Measurements from ENCODE around the gene SPSB2.

The SPSB2 gene

DNA sequence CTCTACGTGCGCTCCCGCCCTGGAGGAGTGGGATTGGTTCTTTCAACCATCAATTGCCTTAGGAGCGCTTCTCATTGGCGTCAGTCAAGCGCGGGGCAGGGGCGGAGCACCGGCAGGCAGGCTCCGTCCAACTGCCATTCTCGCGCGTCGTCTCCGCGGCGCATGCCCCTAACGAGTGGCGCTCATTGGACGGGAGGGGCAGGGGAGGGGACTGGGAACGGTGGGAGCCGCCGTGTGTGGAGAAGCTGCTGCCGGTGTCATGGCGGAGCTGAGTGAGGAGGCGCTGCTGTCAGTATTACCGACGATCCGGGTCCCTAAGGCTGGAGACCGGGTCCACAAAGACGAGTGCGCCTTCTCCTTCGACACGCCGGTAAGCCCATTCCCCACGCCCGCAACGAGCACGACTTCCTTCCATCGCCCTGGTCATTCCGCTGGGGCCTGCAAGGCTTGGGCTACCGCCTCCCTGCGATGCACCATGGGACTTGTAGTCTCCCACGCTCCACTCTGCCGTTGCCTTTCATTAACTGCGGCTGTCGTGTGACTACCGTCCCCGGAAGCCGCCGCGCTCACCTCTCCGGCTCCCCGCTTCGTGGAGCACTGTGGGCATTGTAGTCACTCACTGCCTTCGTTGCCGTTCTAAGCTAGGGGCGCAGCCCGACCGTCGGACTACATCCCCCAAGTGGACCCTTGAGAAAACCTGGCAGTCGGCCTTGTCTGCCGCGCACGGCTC lies 21.0 kb downstream of the SPSB2 start, which contains the start of gene USP5:
Gene USP5 (plus strand): TSS at position 230 of the 730 bp plus-strand sequence. CDS start 30 bp downstream, at position 260.
- DNase-seq (ENCODE audit: low spot score) = peak; percentile 99

DNA sequence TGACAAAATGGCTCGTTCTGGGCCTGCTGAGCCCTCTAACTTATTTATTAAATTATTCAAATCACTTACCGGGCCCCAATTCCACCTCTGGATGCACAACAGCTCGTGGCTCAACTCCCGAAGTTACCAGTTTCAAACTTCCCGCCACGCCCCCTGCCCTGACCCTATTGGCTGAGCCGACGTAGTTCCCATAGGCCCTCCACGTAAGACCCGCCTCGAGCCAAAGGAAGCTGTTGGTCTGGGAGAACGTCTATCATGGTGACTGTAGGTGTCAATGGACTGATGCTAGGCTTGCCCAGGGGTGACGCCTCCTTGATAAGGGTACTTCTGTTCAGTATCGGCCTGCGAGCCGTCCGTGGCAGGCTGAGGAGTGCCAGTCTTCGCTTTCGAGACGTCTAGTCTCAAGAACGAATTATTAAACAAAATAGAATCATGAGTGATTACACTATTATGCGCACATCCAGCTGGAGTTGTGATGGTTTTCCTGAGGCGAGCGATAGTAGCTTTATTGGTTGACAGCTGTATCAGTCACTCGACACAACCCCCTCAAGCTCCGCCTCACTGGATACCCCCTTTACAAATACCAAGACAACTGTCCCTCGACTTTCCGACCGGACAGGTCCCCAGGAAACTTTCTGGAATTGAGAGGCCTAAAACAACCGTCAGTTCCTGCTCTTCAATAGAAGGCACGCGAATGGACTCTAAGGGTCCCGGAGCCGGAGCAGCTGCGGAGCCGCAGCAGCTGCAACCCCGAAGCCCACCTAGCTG lies 21.8 kb downstream of the SPSB2 start, which contains the start of gene CDCA3:
Gene CDCA3 (minus strand): TSS at position 134 of the 768 bp plus-strand sequence. CDS start 334 bp downstream, outside the sequence.
- peak; percentile 98 for DNase-seq (ENCODE audit: low spot score)

DNA sequence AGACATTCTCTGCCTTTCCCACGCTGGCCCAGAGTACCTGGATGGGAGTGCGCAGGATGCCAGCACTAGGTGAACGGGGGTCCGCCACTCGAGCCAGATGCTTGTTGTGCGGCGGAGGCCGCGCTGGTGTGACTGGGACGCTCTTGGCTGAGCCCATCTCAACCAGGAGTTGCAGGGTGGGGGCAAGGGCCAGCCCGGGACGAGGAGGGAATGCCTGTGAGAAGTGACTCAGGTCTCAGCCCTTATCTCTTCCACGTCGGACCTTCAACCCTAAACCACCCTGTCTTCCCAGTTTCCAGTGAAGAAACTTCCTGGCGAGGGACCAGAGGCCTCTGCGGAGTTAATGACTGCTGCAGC lies 22.3 kb downstream of the SPSB2 start:
- no peak for DNase-seq (ENCODE audit: low spot score)

DNA sequence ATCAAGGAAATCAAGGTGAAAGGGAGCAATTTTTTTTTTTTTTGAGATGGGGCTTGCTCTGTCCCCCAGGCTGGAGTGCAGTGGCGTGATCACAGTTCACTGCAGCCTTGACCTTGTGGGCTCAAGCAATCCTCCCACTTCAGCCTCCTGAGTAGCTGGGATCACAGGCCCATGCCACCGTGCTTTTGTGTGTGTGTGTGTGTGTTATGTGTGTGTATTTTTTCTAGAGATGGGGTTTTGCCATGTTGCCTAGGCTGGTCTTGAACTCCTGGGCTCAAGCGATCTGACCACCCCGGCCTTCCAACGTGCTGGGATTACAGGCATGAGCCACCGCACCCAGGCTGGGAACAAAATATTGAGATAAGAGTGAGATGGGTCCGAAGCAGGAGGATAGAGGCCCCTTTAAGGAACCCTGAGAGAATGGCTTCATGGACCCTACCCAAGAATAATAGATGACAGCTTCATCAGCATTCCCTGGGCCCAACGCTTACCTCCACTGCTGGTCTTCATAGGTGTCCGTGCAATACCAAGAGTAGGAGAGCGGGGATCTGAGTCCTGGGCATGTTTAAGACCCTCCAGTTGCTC lies 23.0 kb downstream of the SPSB2 start:
- DNase-seq (ENCODE audit: low spot score) = no peak

DNA sequence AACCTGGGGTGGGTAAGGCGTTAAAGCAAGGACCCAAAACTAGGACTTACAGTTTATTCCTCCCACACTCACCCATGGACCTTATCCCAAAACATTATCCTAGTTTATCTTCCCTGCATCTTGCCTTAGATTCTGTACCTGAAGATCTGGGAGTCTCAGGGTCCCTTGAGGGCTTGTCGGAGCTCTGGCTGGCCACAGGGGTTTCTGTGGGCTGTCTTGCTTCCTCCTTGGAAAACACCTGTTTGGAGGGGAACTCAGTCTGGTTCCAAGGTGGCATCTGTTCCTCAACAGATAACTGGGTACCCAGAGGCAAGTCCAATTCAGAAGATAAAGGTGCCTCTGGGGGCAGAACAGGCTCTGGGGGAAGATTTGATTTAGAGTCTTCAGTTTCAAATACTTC lies 23.7 kb downstream of the SPSB2 start:
- DNase-seq (ENCODE audit: low spot score) = no peak

DNA sequence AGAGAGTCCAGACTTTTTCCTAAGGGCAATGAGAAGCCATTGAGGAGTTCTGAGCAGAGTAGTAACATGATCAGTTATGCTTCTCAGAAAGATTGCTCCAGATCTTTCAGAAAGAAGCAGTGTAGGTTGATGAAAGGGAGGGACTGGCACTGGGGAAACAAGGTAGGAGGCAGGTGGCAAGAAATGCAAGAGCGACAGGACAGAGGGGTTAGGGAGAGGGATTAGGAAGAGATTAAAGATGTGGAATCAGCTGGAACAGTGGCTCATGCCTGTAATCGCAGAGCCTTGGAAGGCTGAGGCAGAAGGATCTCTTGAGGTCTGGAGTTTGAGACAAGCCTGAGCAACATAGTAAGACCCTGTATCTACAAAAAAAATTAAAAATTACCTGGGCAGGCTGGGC lies 25.4 kb downstream of the SPSB2 start:
- no peak for DNase-seq (ENCODE audit: low spot score)

DNA sequence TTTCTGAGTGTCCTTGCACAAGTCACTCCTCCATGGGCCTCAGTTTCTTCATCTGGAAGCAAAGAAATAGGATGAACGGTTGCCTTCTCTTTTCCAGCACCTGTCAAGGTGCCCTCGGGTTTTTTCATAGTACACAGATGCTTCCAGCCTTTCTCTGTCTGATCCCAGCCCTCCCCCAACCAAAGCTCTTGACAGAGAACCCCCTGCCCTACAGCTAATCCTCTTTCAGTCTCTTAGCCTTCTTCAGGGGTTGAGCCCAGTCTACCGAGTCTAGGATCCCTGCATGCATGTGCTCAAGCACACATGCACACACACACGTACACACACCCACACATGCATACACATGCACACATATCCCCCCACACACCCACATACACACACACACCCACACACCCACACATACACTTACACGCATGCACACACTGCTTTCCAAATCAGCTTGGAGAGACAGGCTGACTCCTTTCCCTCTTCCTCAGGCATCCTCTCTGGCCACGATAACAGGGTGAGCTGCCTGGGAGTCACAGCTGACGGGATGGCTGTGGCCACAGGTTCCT lies 26.7 kb downstream of the SPSB2 start:
- no peak for DNase-seq (ENCODE audit: low spot score)

DNA sequence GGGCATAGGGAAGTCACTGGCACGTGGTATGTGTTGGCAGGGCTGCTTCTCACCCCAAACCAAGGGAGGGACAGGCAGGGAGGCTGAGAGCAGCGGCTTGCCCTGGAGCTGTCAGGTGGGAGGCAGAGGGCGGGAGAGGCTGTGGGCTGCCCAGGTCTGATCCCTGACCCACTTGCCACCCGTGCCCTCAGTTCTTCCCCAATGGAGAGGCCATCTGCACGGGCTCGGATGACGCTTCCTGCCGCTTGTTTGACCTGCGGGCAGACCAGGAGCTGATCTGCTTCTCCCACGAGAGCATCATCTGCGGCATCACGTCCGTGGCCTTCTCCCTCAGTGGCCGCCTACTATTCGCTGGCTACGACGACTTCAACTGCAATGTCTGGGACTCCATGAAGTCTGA lies 27.7 kb downstream of the SPSB2 start:
- no peak for DNase-seq (ENCODE audit: low spot score)

DNA sequence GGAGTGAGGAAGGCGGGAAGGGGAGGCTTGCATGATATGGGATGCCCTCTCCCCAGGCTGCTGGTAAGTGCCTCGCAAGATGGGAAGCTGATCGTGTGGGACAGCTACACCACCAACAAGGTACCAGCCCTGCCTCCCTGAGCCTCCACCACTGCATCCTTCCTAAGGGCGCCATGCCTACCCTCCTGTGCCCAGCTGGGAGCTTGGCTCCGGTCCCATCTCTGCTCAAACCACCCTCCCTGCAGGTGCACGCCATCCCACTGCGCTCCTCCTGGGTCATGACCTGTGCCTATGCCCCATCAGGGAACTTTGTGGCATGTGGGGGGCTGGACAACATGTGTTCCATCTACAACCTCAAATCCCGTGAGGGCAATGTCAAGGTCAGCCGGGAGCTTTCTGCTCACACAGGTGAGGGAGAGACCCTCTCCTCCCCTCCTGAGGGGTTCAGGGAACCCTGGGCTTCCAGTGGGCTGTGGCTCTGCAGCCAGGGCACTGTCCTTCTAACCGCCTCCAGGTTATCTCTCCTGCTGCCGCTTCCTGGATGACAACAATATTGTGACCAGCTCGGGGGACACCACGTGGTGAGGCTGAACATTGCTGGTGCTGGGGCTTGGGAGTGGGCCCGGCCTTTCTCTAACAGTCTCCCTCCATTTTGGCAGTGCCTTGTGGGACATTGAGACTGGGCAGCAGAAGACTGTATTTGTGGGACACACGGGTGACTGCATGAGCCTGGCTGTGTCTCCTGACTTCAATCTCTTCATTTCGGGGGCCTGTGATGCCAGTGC lies 29.8 kb downstream of the SPSB2 start:
- DNase-seq (ENCODE audit: low spot score) = no peak

DNA sequence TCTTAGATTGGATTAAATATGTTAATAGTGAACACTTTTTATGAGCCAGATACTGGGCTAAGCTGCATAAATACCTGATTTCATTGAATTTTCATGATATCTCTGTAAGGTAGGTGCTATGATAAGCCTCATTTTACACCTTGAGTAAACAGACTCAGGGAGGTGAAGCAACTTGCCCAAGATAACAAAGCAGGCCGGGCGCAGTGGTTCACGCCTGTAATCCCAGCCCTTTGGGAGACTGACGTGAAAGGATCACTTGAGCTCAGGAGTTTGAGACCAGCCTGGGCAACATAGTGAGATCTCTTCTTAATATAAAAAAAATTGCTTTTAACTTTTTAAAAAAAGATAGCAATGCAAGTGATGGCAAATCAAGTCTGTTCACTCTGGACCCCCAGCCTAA lies 31.0 kb downstream of the SPSB2 start:
- no peak for DNase-seq (ENCODE audit: low spot score)

DNA sequence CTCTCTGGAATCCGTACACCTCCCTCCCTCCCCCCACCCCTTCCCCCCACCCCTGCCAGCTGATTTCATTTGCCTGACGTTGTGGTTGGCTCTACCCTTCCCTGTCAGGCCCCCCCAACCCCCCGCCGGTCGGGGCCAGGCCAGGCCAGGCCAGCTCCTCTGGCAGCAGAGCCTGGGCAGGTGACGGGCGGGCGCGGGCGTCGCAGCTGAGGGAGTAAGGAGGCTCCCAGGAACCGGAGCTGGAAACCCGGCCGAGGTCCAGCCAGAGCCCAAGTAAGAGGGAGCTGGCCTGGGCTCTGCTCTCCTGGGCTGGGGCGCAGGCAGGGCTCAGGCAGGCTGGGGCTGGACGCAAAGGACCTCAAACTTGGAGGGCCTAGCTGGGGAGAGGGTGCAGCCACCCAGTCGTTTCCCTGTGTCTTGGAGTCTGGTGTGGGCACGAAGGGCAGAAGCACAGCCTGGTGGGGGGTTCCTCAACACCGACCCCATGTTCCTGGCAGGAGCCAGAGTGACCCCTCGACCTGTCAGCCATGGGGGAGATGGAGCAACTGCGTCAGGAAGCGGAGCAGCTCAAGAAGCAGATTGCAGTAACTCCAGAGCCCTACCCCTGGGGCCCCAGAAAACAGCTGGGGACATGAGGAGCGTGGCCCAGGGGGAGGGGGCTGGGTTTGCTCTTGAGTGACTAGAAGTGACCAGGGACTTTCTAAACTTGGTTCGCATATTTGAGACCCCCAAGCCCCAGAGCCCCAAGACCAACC lies 32.2 kb downstream of the SPSB2 start, which contains the start of gene GNB3:
Gene GNB3 (plus strand): TSS at position 165 of the 755 bp plus-strand sequence. CDS start 363 bp downstream, at position 528.
- DNase-seq (ENCODE audit: low spot score) = no peak

DNA sequence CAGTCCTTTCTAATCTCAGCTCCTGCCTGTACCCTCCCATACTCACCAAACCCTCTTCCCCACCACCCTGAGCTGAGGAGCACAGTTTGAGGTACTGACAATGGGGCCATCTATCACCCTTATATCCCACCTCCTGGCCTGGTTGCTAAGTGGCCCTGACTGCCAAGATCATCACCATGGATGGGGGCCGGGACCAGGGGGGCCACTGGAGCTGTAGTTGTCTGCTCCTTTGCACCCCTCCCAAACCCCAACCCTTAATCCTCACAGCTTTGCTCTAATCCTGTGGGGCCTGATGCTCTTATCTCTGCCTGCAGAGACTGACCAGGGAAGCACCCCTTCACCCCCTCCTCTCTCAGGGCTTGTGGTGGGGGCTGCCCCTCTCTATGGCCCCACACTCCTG lies 32.8 kb downstream of the SPSB2 start:
- DNase-seq (ENCODE audit: low spot score) = no peak

DNA sequence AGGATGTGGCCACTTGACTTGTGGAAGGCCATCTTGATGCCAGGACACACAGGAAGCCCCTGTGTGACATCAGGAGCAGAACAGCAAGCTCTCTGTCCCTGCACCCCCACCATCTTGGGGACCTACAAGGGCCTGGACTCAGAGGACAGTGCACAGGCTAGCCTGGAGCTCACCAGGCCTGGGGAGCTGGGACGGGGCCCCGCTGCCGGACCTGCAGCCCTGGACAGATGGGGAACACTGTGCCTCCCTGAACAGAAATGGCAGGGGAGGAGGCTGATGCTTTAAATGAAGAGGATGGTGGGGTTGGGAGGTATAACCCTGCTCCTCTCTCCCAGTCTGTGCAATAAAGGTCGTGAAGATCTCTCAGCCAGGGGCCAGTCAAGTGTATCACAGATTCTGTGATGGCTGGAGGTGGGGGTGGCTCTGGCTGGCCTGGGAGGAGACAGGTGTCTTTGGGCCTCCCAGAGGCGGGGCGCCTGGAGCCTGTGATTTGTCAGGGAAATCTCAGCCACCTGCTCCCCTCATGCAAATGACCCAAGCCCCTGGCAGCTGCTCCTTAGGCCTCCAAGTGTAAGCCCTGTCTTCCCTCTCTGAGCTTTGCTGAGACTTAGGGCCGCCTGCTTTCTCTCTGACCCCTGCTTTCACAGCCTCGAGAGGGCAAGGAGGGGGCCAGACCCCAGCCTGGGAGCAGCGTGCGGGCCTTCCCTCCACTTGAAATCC lies 33.5 kb downstream of the SPSB2 start:
- no peak for DNase-seq (ENCODE audit: low spot score)

DNA sequence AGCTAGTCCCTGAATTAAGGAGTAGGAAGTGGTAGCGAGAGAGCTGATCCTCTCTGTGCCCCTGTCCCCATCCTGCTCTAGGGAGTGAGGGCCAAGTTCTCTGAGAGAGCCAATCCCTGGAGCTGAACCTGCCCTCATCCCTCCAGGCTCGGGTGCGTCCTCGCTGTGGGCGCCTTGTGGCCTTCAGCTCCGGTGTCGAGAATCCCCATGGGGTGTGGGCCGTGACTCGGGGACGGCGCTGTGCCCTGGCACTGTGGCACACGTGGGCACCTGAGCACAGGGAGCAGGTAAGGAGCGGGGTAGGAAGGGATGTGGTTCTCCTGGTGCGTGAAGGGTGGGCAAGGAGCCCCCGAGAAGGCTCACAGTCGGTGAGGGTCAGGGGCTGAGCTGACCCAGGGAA lies 34.2 kb downstream of the SPSB2 start:
- DNase-seq (ENCODE audit: low spot score) = no peak

DNA sequence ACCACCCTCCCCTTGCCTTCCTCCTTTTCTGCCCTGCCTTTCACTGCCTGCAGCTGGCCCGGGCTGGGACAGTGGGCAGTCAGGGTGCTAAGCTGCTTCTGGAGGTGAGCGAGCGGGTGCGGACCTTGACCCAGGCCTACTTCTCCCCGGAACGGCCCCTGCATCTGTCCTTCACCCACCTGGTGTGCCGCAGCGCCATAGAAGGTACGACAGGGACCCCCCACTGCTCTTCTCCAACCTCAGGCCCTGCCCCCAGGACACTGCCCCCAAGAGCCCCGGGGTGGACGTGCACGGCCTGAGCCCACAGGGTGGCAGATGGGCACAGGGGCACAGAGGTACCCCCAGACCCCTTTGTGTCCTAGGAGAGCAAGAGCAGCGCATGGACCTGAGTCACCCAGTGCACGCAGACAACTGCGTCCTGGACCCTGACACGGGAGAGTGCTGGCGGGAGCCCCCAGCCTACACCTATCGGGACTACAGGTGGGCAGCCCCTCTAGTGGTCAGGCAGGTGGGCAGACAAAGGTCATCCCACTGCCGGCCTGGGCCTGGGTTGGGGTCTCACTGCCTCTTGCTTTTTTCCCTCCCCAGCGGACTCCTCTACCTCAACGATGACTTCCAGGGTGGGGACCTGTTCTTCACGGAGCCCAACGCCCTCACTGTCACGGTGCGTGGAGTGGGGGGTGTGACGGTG lies 35.6 kb downstream of the SPSB2 start:
- no peak for DNase-seq (ENCODE audit: low spot score)

DNA sequence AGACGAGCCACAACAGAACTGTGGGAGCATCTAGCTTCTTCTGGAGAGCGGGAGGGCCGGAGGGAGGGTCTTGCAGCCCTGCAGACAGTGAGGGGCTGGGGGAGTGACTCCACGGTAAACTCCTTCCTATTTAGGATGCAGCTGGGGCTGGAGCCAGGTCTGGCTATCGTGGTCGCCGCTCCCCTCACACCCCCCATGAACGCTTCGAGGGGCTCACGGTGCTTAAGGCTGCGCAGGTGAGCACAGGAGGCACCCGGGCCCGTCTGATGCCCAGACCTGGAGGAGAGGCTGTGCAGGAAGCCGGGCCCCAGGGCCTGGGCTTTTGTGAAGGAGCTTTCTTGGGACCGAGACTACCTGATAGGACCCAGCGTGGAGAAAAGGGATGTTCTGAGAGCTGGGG lies 36.3 kb downstream of the SPSB2 start:
- DNase-seq (ENCODE audit: low spot score) = no peak

DNA sequence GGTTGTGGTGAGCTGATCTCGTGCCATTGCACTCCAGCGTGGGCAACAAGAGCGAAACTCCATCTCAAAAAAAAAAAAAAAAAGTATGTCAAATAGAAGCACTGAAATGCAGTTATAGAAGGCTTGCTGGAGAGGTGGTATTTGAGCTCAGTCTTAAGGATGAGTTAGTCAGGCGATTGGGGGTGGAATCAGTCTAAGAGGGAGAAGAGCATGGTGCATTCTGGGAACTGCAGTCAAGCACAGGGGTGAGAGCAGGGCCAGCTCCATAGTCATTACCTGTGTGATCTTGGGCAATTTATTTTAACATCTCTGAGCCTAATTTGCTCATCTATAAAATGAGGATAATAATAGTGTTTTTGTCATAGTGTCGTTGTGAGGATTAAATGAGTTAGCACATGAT lies 38.2 kb downstream of the SPSB2 start:
- DNase-seq (ENCODE audit: low spot score) = no peak

DNA sequence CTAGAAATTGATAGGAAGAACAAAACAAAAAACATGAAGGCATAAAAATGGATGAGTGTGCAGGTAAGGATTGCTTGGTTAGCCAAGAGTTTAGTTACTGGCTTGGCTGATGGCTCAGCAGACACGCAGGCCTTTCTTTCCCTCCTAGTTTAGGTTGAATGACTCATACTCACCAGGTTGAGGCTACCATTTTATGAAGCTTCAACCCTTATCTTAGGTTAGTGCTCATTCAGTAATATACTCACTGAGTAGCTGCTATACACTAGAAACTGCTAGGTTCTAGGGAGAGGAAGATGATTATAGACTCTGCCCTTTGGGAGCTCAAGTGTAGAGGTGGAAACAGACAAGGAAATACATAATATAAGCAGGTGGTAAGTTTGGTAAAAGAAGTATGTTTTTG lies 38.8 kb downstream of the SPSB2 start:
- no peak for DNase-seq (ENCODE audit: low spot score)

DNA sequence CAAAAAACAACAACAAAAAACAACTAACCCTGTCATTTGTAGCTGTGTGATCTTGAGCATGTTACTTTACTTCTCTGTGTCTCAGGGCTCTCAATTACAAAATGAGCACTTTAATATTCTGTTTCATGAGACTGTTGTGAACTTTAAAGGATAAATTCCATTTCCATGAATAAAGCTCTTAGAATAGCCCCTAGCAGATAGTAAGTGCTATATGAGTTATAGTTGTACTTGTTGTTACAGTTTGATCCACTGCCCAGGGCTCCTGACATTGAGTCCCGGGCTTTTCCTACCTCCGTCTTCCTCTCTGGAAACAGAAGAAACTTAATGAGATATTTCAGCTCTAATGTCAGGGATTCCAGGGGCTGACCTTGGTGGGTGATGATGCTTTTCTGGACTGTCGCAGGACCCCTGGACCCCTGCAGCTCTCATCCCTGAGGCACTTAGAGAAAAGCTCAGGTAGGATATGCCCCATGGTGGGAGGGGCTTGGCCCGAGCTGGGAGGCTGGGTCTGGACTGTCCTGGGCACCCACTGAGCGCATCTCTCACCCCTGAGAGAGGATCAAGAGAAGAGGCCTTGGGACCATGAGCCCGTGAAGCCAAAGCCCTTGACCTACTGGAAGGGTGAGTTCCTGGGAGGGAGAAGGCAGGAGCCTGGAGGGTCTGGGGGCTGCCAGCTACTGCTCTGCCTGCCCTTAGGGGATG lies 39.8 kb downstream of the SPSB2 start:
- DNase-seq (ENCODE audit: low spot score) = no peak

Data from hematopoietic multipotent progenitor cell treated with erythropoietin and hydrocortisone succinate and interleukin-3 and kit ligand, for 17 days (in vitro differentiated cells).